Ammon's horn (tissue), 1 donor: ENCODE data around the gene TNRC18.
A peak's percentile ranks its signal among the peaks of the same experiment; 100 is the strongest.
"Not testable (repeated sequence)": the region's sequence is repeated elsewhere in the genome, so short reads cannot be mapped to it uniquely, and the experiment has no call there.

Experiments
- DNase-seq: peaks from one replicate; pipeline ENCODE4 v3.0.0-alpha.2; 2016; ENCODE audit warnings: low spot score

The TNRC18 gene

GRCh38 chr7:5423306-5423975 is at the start of gene TNRC18:
Gene TNRC18 (minus strand): TSS chr7:5423834. CDS start chr7:5421246, 2,588 bp downstream.
- no peak for DNase-seq

GRCh38 chr7:5472432-5473315 is 49.0 kb upstream of the TNRC18 start:
- no peak for DNase-seq

GRCh38 chr7:5471623-5472022 is 48.0 kb upstream of the TNRC18 start:
- not testable (repeated sequence) for DNase-seq

GRCh38 chr7:5470816-5471215 is 47.2 kb upstream of the TNRC18 start:
- peak; percentile 36 for DNase-seq

GRCh38 chr7:5470167-5470532 is 46.5 kb upstream of the TNRC18 start:
- no peak for DNase-seq

GRCh38 chr7:5469375-5470166 is 45.9 kb upstream of the TNRC18 start:
- peak; percentile 43 for DNase-seq

- DNase-seq, result no peak
Measured at GRCh38 chr7:5467645-5468044, 44.0 kb upstream of the TNRC18 start.

GRCh38 chr7:5466551-5466950 is 42.9 kb upstream of the TNRC18 start:
- no peak for DNase-seq

GRCh38 chr7:5463031-5463430 is 39.4 kb upstream of the TNRC18 start:
- DNase-seq, result no peak

GRCh38 chr7:5462216-5462615 is 38.6 kb upstream of the TNRC18 start:
- no peak for DNase-seq

GRCh38 chr7:5458921-5459480 is 35.4 kb upstream of the TNRC18 start:
- DNase-seq, result no peak

- DNase-seq, result no peak
Measured at GRCh38 chr7:5457245-5457735, 33.7 kb upstream of the TNRC18 start.

GRCh38 chr7:5456409-5456808 is 32.8 kb upstream of the TNRC18 start:
- no peak for DNase-seq

GRCh38 chr7:5455581-5456219 is 32.1 kb upstream of the TNRC18 start:
- DNase-seq, result no peak

- no peak for DNase-seq
Measured at GRCh38 chr7:5455175-5455574, 31.5 kb upstream of the TNRC18 start.

- DNase-seq, result no peak
Measured at GRCh38 chr7:5454485-5454884, 30.9 kb upstream of the TNRC18 start.

GRCh38 chr7:5453566-5454075 is 30.0 kb upstream of the TNRC18 start:
- DNase-seq, result no peak

GRCh38 chr7:5452937-5453540 is 29.4 kb upstream of the TNRC18 start:
- DNase-seq, result peak; percentile 37

GRCh38 chr7:5452470-5452899 is 28.9 kb upstream of the TNRC18 start:
- DNase-seq, result no peak

GRCh38 chr7:5451391-5451790 is 27.8 kb upstream of the TNRC18 start:
- no peak for DNase-seq
